Stimulated activated CD4-positive, alpha-beta T cell treated with anti-CD3 and anti-CD28 coated beads, Interleukin-15, amount 100 ng/mL, for 1 hour (primary cell): ENCODE measurements around the gene FBXO24.
A peak's percentile ranks its signal among the peaks of the same experiment; 100 is the strongest.

Experiments used
- DNase-seq, 2 donors: peaks; one replicate each; pipeline ENCODE4 v3.0.0-alpha.2; 2020; ENCODE audit warnings: low read depth in 1 of 2, low spot score in 1 of 2

FBXO24 gene

GRCh38 chr7:100573691-100574361, 12.3 kb upstream of the FBXO24 start, which contains the start of gene SAP25:
Gene SAP25, minus strand, starts transcription at chr7:100573900. Its CDS starts 158 bp downstream, at chr7:100573742.
- DNase-seq, result no peak

- DNase-seq, result no peak
Observed at GRCh38 chr7:100574362-100575205, 11.5 kb upstream of the FBXO24 start.

- no peak for DNase-seq
Observed at GRCh38 chr7:100575206-100575631, 10.9 kb upstream of the FBXO24 start.

- DNase-seq, result no peak
Observed at GRCh38 chr7:100575746-100576383, 10.3 kb upstream of the FBXO24 start.

GRCh38 chr7:100576384-100576993, 9.6 kb upstream of the FBXO24 start:
- DNase-seq, result no peak

- no peak for DNase-seq
Observed at GRCh38 chr7:100577103-100577502, 9.0 kb upstream of the FBXO24 start.

GRCh38 chr7:100577507-100577906, 8.6 kb upstream of the FBXO24 start:
- no peak for DNase-seq

- DNase-seq, result no peak
Observed at GRCh38 chr7:100578246-100579183, 7.6 kb upstream of the FBXO24 start.

- no peak for DNase-seq
Observed at GRCh38 chr7:100580466-100581283, 5.5 kb upstream of the FBXO24 start.

- DNase-seq, result no peak
Observed at GRCh38 chr7:100582041-100582579, 4.0 kb upstream of the FBXO24 start.

- DNase-seq, result no peak
Observed at GRCh38 chr7:100582650-100583049, 3.5 kb upstream of the FBXO24 start.

- DNase-seq, result peak; percentile 34 to 46
Observed at GRCh38 chr7:100583132-100584053, 2.7 kb upstream of the FBXO24 start.

GRCh38 chr7:100584054-100584682, 2.0 kb upstream of the FBXO24 start:
- no peak for DNase-seq

- no peak for DNase-seq
Observed at GRCh38 chr7:100584683-100585510, 1.2 kb upstream of the FBXO24 start.

GRCh38 chr7:100585511-100586265, 440 bp upstream of the FBXO24 start, which contains the start of gene LRCH4:
Gene LRCH4, minus strand, starts transcription at chr7:100586129. Its CDS starts 29 bp downstream, at chr7:100586100.
- peak; percentile 45 for DNase-seq

- DNase-seq, result no peak
Observed at GRCh38 chr7:100588438-100588837, 2.3 kb downstream of the FBXO24 start.
